GM23248 (cell line): ENCODE results near the gene ARG1. TPM values are rescaled to one million over a fixed set of nuclear protein-coding genes. Genes with fewer than 3 reads are reported as not detected.

Experiments
- DNase-seq: peaks from one replicate; pipeline ENCODE4 v3.0.0-alpha.2; 2015
- H2AFZ ChIP-seq: fragments of 200-600 bp; sonication (generic); 2 replicates; pipeline ENCODE4 v1.6.1; 2016; ENCODE audit warnings: antibody characterized with exemption
- H3F3A ChIP-seq: fragments of 200-600 bp; sonication (generic); 2 replicates; pipeline ENCODE4 v1.6.1; 2016; ENCODE audit warnings: mild to moderate bottlenecking, antibody characterized with exemption, mixed run types; ENCODE audit not compliant: insufficient read depth
- H3K27ac ChIP-seq: fragments of 200-600 bp; sonication (generic); 2 replicates; pipeline ENCODE4 v1.5.1; 2016; ENCODE audit warnings: mild to moderate bottlenecking
- H3K27me3 ChIP-seq: fragments of 200-600 bp; sonication (generic); replicated peaks from 2 replicates; pipeline ENCODE4 v1.6.1; 2016; ENCODE audit warnings: mild to moderate bottlenecking; ENCODE audit not compliant: insufficient read depth
- H3K36me3 ChIP-seq: fragments of 200-600 bp; sonication (generic); 2 replicates; pipeline ENCODE4 v1.6.1; 2016; ENCODE audit warnings: low read depth, mild to moderate bottlenecking
- H3K4me1 ChIP-seq: fragments of 200-600 bp; sonication (generic); 2 replicates; pipeline ENCODE4 v1.6.1; 2016; ENCODE audit warnings: mild to moderate bottlenecking; ENCODE audit not compliant: insufficient read depth
- H3K4me2 ChIP-seq: fragments of 200-600 bp; sonication (generic); one replicate; pipeline ENCODE4 v1.6.1; 2016; ENCODE audit warnings: mild to moderate bottlenecking; ENCODE audit not compliant: unreplicated experiment
- H3K4me3 ChIP-seq: fragments of 200-600 bp; sonication (generic); 2 replicates; pipeline ENCODE4 v1.5.1; 2016; ENCODE audit warnings: mild to moderate bottlenecking
- H3K79me2 ChIP-seq: fragments of 200-600 bp; sonication (generic); 2 replicates; pipeline ENCODE4 v1.6.1; 2016; ENCODE audit warnings: mild to moderate bottlenecking; ENCODE audit not compliant: insufficient read depth
- H3K9ac ChIP-seq: fragments of 200-600 bp; sonication (generic); 2 replicates; pipeline ENCODE4 v1.6.1; 2016; ENCODE audit warnings: mild to moderate bottlenecking
- H3K9me2 ChIP-seq: fragments of 200-600 bp; sonication (generic); 2 replicates; pipeline ENCODE4 v1.6.1; 2016; ENCODE audit warnings: mixed run types, mild to moderate bottlenecking, moderate library complexity; ENCODE audit not compliant: insufficient read depth
- H3K9me3 ChIP-seq: fragments of 200-600 bp; sonication (generic); one replicate; pipeline ENCODE4 v1.6.1; 2017; ENCODE audit warnings: low read depth
- H4K20me1 ChIP-seq: fragments of 200-600 bp; sonication (generic); 2 replicates; pipeline ENCODE4 v1.6.0; 2016; ENCODE audit not compliant: insufficient read depth
- EZH2 ChIP-seq: fragments of 200-600 bp; sonication (generic); IDR thresholded peaks from 2 replicates; pipeline ENCODE4 v1.6.1; 2018; ENCODE audit warnings: antibody characterized with exemption, mild to moderate bottlenecking; ENCODE audit not compliant: insufficient read depth, poor library complexity, severe bottlenecking
- EZH2phosphoT487 ChIP-seq: fragments of 200-600 bp; sonication (generic); IDR thresholded peaks from 2 replicates; pipeline ENCODE4 v1.6.1; 2018; ENCODE audit warnings: antibody characterized with exemption, moderate library complexity, mild to moderate bottlenecking, low read depth; ENCODE audit not compliant: insufficient read depth
- WGBS, 2 experiments: methylation state at CpG; one replicate each; pipeline ENCODE4 v1.1.6; 2015 to 2017; ENCODE audit warnings: low lambda C conversion rate in 2 of 2, low coverage in 1 of 2; ENCODE audit errors: missing lambda C conversion rate in 2 of 2; 5-methylcytosine and 5-hydroxymethylcytosine counted together
- in situ Hi-C: fragments of 300-500 bp; cut with MboI; formaldehyde crosslinking; loops from 2 replicates; pipeline ENCODE4 v1.15.0; 2020
- polyA plus RNA-seq: library from polyadenylated mRNA; unstranded; fragments of >200 nt; fragmentation: Nextera tagmentation; extraction: Ambion mirVana; gene quantifications from 2 replicates; pipeline ENCODE4 v1.2.1, GENCODE V29; 2016
- total RNA-seq: library from RNA; depleted of rRNA; stranded (reverse); fragments of >200 nt; shearing (Covaris generic); gene quantifications from 2 replicates; pipeline ENCODE4 v1.2.3, GENCODE V29; 2014; rRNA removed

ARG1 gene
- total and polyA plus RNA-seq, 2 experiments from 2014 or later: not detected

- peak within 1 kb of the TSS; percentile 57 for H3K27ac ChIP-seq
- no peaks in the 10 kb centered on the region for H3K27me3 ChIP-seq
- H3F3A ChIP-seq: peaks cover 3% of the 10 kb centered on the region; the same call in 1 of the 2 replicates
- H3K9ac ChIP-seq: peak within 1 kb of the TSS; percentile 94
- H3K9me3 ChIP-seq: no peaks in the 10 kb centered on the region
- H4K20me1 ChIP-seq: no peaks in the 10 kb centered on the region
- WGBS, 2 experiments: 1% methylated on average over 52 to 53 of the region's 53 CpGs
- no peak for TF ChIP-seq EZH2phosphoT487
- TF ChIP-seq EZH2: no peak
- no peaks in the 10 kb centered on the region for H3K9me2 ChIP-seq
- H3K36me3 ChIP-seq: peaks cover 23% of the 10 kb centered on the region
- H3K4me3 ChIP-seq: peak within 1 kb of the TSS; percentile 99
- peaks cover 39% of the 10 kb centered on the region for H3K79me2 ChIP-seq
- peak within 1 kb of the TSS; percentile 96 for H2AFZ ChIP-seq
- H3K4me1 ChIP-seq: peaks cover 6% of the 10 kb centered on the region; the same call in 1 of the 2 replicates
- peak; percentile 97 for DNase-seq
- in situ Hi-C loops: no loop called here
- peak within 1 kb of the TSS; percentile 94 for H3K4me2 ChIP-seq
Observed at GRCh38 chr6:131627724-131628682, 55.0 kb downstream of the ARG1 start, which contains the start of gene MED23. Gene MED23, minus strand, starts transcription at chr6:131628242. Its CDS starts 193 bp downstream, at chr6:131628049.

DNA sequence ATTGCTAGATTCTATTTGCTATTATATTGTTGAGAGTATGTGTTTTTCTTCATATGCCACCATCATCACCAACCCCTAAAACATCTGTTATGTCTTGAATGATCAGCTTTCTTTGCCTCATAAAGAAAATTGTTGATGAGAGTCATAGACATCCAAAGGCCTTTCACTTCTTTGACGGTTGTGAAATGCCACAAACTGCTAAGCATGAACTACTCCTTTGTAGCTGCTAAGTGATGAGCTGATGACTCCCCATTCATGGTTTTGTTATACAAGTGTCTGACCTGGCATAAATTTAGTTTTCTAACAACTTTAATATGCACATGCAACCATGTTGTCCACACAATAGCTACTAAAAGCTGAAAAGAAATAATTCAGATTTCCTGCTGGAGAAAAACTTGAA is 55.7 kb downstream of the ARG1 start:
- no peaks in the 10 kb centered on the region for H3K27me3 ChIP-seq
- peaks cover 3% of the 10 kb centered on the region; the same call in 1 of the 2 replicates for H3F3A ChIP-seq
- peak overlapping the region; percentile 51; the same call in 1 of the 2 replicates for H3K9ac ChIP-seq
- peak overlapping the region; percentile 96 for H2AFZ ChIP-seq
- H4K20me1 ChIP-seq: no peaks in the 10 kb centered on the region
- in situ Hi-C loops: no loop called here
- peaks cover 39% of the 10 kb centered on the region for H3K79me2 ChIP-seq
- peaks cover 16% of the 10 kb centered on the region for H3K36me3 ChIP-seq
- TF ChIP-seq EZH2phosphoT487: no peak
- TF ChIP-seq EZH2: no peak
- peak; percentile 50 for DNase-seq
- H3K4me1 ChIP-seq: peaks cover 6% of the 10 kb centered on the region; the same call in 1 of the 2 replicates
- H3K4me2 ChIP-seq: peak overlapping the region; percentile 89
- H3K9me2 ChIP-seq: no peaks in the 10 kb centered on the region
- WGBS, 2 experiments: 0% methylated on average over 1 of the region's 1 CpG
- H3K4me3 ChIP-seq: peak overlapping the region; percentile 99
- no peak overlapping the region for H3K27ac ChIP-seq
- no peaks in the 10 kb centered on the region for H3K9me3 ChIP-seq

- Histone ChIP-seq H3F3A (peaks cover 3% of the 10 kb centered on the region; the same call in 1 of the 2 replicates), H3K79me2 (peaks cover 34% of the 10 kb centered on the region), H3K9me3 (no peaks in the 10 kb centered on the region), H3K4me1 (peaks cover 6% of the 10 kb centered on the region; the same call in 1 of the 2 replicates), H3K36me3 (peaks cover 6% of the 10 kb centered on the region; the same call in 1 of the 2 replicates), H3K4me3 (no peak overlapping the region), H3K4me2 (no peak overlapping the region), H3K27me3 (no peaks in the 10 kb centered on the region), H3K9me2 (no peaks in the 10 kb centered on the region), H4K20me1 (no peaks in the 10 kb centered on the region), H3K27ac (no peak overlapping the region), H2AFZ (no peak overlapping the region), H3K9ac (no peak overlapping the region)
- 67 to 71% methylated on average over 2 of the region's 2 CpGs for WGBS, 2 experiments
- TF ChIP-seq EZH2 (no peak), EZH2phosphoT487 (no peak)
- in situ Hi-C loops: no loop called here
- DNase-seq: peak; percentile 13
Observed at GRCh38 chr6:131629651-131630050, 56.6 kb downstream of the ARG1 start.

DNA sequence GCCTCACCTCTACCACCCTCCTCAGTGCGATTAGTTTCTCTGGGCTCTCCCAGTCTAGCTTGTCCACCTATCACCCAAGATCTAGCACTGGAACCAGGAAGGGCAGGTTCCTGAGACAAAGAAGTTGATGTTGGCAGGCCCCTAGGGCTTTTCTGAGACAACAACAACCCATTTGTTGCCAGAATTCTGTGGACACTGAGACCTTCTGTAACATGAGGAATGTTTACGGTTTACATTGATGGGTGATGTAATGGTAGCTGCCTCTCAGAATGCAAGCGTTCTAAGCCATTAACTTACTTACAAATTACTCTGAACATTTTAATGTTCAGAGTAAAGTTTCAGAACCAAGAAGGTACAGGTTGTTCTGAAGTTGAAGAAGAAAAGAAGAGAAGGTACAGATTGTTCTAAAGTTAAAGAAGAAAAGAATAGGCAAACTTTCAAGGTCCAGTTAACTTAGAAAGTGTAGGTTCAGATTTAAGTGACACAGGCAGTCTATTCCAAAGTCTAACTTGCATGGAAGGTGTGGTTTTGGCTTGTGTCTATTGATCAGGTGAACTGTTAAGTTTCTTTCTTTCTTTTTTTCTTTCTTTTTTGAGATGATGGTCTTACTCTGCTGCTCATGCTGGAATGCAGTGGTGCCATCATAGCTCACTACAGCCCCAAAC is 58.7 kb downstream of the ARG1 start:
- Histone ChIP-seq H3K4me3 (no peak overlapping the region), H3K4me1 (peaks cover 5% of the 10 kb centered on the region; the same call in 1 of the 2 replicates), H3K9me3 (no peaks in the 10 kb centered on the region), H3K27ac (no peak overlapping the region), H4K20me1 (no peaks in the 10 kb centered on the region), H3K79me2 (peaks cover 13% of the 10 kb centered on the region), H3K36me3 (no peaks in the 10 kb centered on the region), H3K27me3 (no peaks in the 10 kb centered on the region), H3K9me2 (no peaks in the 10 kb centered on the region), H3K4me2 (no peak overlapping the region), H3K9ac (no peak overlapping the region), H3F3A (peaks cover 3% of the 10 kb centered on the region; the same call in 1 of the 2 replicates), H2AFZ (no peak overlapping the region)
- in situ Hi-C loops: no loop called here
- TF ChIP-seq EZH2phosphoT487 (no peak), EZH2 (no peak)
- no peak for DNase-seq
- 78 to 80% methylated on average over 3 of the region's 3 CpGs for WGBS, 2 experiments

Other genes starting within 250 kb of the ARG1 start
- gene MED23, start 55.0 kb downstream of the ARG1 start, total RNA-seq: 35.7 and 39.3 TPM in 2 replicates
- 15.1 and 16.9 TPM in 2 replicates for gene MED23, start 55.0 kb downstream of the ARG1 start, polyA plus RNA-seq
- not detected in 2 replicates for gene ENPP3, start 64.1 kb downstream of the ARG1 start, total RNA-seq
- not detected in 2 replicates for gene ENPP3, start 64.1 kb downstream of the ARG1 start, polyA plus RNA-seq
- gene OR2A4, start 128.2 kb downstream of the ARG1 start, total RNA-seq: not detected in 2 replicates
- not detected in 2 replicates for gene OR2A4, start 128.2 kb downstream of the ARG1 start, polyA plus RNA-seq
- gene CTAGE9, start 137.8 kb downstream of the ARG1 start, total RNA-seq: not detected in 2 replicates
- gene CTAGE9, start 137.8 kb downstream of the ARG1 start, polyA plus RNA-seq: not detected in 2 replicates
- gene ENPP1, start 234.8 kb downstream of the ARG1 start, total RNA-seq: 53.7 and 60.4 TPM in 2 replicates
- gene ENPP1, start 234.8 kb downstream of the ARG1 start, polyA plus RNA-seq: 34.2 and 36.3 TPM in 2 replicates